DND-41 (cell line): ENCODE measurements around the gene TAS2R30.
"Not testable (repeated sequence)": the region's sequence is repeated elsewhere in the genome, so short reads cannot be mapped to it uniquely, and the experiment has no call there.

Source experiments
- ATAC-seq: fragments of 200-7000 bp; cut with Tn5 transposase; 3 replicates; pipeline ENCODE4 v1.9.1; 2021; ENCODE audit warnings: low read depth; ENCODE audit not compliant: insufficient read depth
- DNase-seq: peaks from one replicate; pipeline ENCODE4 v3.0.0-alpha.2; 2020
- H2AFZ ChIP-seq: 2 replicates; pipeline ENCODE4 v1.6.0; 2012; ENCODE audit warnings: low read depth, low read length
- H3K27ac ChIP-seq: 2 replicates; pipeline ENCODE4 v1.5.1; 2012; ENCODE audit warnings: low read length, inconsistent platforms
- H3K27me3 ChIP-seq: fragments of 200-600 bp; sonication (generic); 2 replicates; pipeline ENCODE4 v1.6.0; 2012; ENCODE audit warnings: low read length, mild to moderate bottlenecking, inconsistent platforms; ENCODE audit not compliant: insufficient read depth, poor library complexity
- H3K36me3 ChIP-seq: 2 replicates; pipeline ENCODE4 v1.5.1; 2012; ENCODE audit warnings: low read length, inconsistent platforms; ENCODE audit not compliant: insufficient read depth
- H3K4me1 ChIP-seq: 2 replicates; pipeline ENCODE4 v1.5.1; 2012; ENCODE audit warnings: mild to moderate bottlenecking, low read length; ENCODE audit not compliant: insufficient read depth
- H3K4me2 ChIP-seq: 2 replicates; pipeline ENCODE4 v1.6.0; 2012; ENCODE audit warnings: mild to moderate bottlenecking, moderate library complexity, low read length, inconsistent platforms; ENCODE audit not compliant: insufficient read depth
- H3K4me3 ChIP-seq, 2 experiments: fragments of 200-600 bp in 1 of 2; shearing (Covaris generic) in 1 of 2; 2 replicates each; pipeline ENCODE4 v1.5.1; 2012 to 2016; ENCODE audit warnings: inconsistent platforms in 2 of 2, low read length in 2 of 2, mild to moderate bottlenecking in 2 of 2, low read depth in 1 of 2, moderate library complexity in 1 of 2
- H3K79me2 ChIP-seq: 2 replicates; pipeline ENCODE4 v1.6.0; 2012; ENCODE audit warnings: low read length, inconsistent platforms; ENCODE audit not compliant: insufficient read depth
- H3K9ac ChIP-seq: 2 replicates; pipeline ENCODE4 v1.6.0; 2012; ENCODE audit warnings: low read depth, mild to moderate bottlenecking, inconsistent platforms, low read length, moderate library complexity
- H3K9me3 ChIP-seq: 2 replicates; pipeline ENCODE4 v1.5.1; 2012; ENCODE audit warnings: low read length, moderate library complexity, mild to moderate bottlenecking, inconsistent platforms; ENCODE audit not compliant: insufficient read depth, severe bottlenecking
- H4K20me1 ChIP-seq: 2 replicates; pipeline ENCODE4 v1.6.0; 2012; ENCODE audit warnings: low read length; ENCODE audit not compliant: insufficient read depth
- EZH2 ChIP-seq: IDR thresholded peaks from 3 replicates; pipeline ENCODE4 v1.6.1; 2012; ENCODE audit warnings: borderline replicate concordance, low read depth, mild to moderate bottlenecking, moderate library complexity, low read length, inconsistent platforms; ENCODE audit not compliant: severe bottlenecking
- TF ChIP-seq, protein P1 (sequence below): IDR thresholded peaks from 2 replicates; pipeline ENCODE4 v1.5.1; 2012; ENCODE audit warnings: borderline replicate concordance, low read length, moderate library complexity, mild to moderate bottlenecking; ENCODE audit not compliant: poor library complexity, severe bottlenecking; ENCODE audit errors: extremely low read depth

The TAS2R30 gene

GRCh38 chr12:11107719-11108118 lies 26.7 kb downstream of the TAS2R30 start:
- no peak overlapping the region for H3K4me2 ChIP-seq
- peaks cover 84% of the 10 kb centered on the region for H3K79me2 ChIP-seq
- no peaks in the 10 kb centered on the region for H3K4me1 ChIP-seq
- H3K4me3 ChIP-seq = no peak overlapping the region
- H4K20me1 ChIP-seq = peaks cover 15% of the 10 kb centered on the region
- H3K36me3 ChIP-seq = peaks cover 25% of the 10 kb centered on the region
- no peak overlapping the region for H2AFZ ChIP-seq
- H3K27me3 ChIP-seq = no peaks in the 10 kb centered on the region
- no peak for ATAC-seq
- H3K9ac ChIP-seq = no peak overlapping the region
- no peak for DNase-seq
- TF ChIP-seq, protein P1, sequence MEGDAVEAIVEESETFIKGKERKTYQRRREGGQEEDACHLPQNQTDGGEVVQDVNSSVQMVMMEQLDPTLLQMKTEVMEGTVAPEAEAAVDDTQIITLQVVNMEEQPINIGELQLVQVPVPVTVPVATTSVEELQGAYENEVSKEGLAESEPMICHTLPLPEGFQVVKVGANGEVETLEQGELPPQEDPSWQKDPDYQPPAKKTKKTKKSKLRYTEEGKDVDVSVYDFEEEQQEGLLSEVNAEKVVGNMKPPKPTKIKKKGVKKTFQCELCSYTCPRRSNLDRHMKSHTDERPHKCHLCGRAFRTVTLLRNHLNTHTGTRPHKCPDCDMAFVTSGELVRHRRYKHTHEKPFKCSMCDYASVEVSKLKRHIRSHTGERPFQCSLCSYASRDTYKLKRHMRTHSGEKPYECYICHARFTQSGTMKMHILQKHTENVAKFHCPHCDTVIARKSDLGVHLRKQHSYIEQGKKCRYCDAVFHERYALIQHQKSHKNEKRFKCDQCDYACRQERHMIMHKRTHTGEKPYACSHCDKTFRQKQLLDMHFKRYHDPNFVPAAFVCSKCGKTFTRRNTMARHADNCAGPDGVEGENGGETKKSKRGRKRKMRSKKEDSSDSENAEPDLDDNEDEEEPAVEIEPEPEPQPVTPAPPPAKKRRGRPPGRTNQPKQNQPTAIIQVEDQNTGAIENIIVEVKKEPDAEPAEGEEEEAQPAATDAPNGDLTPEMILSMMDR = no peak
- no peak for TF ChIP-seq EZH2
- H3K27ac ChIP-seq = no peak overlapping the region
- H3K9me3 ChIP-seq = peaks cover 3% of the 10 kb centered on the region

DNA sequence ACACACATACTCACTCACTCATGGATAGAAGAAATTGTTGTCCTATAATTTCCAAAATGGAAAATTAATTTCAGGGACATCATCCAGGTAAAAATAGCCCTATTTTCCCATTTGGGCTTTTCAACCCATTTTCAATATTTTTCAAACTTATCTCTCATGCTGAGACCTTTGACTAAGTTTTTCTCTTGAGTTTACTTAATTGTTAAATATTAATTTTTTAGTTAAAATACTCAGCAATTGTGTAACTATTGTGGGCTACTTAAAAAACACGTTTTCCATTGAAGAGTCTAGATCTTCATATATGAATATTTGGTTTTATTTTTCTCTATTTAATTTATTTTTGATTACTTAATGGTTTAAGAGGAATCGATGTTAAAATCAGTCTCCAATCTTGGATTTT lies 28.2 kb downstream of the TAS2R30 start:
- Histone ChIP-seq H3K9me3 (no peaks in the 10 kb centered on the region), H3K4me1 (no peaks in the 10 kb centered on the region), H3K9ac (no peak overlapping the region), H3K79me2 (peaks cover 74% of the 10 kb centered on the region), H4K20me1 (peaks cover 15% of the 10 kb centered on the region), H3K4me3 (no peak overlapping the region), H3K27ac (no peak overlapping the region), H3K36me3 (peaks cover 25% of the 10 kb centered on the region), H2AFZ (no peak overlapping the region), H3K27me3 (no peaks in the 10 kb centered on the region), H3K4me2 (no peak overlapping the region)
- ATAC-seq = no peak
- no peak for TF ChIP-seq EZH2
- TF ChIP-seq, protein P1 = no peak
- no peak for DNase-seq

DNA sequence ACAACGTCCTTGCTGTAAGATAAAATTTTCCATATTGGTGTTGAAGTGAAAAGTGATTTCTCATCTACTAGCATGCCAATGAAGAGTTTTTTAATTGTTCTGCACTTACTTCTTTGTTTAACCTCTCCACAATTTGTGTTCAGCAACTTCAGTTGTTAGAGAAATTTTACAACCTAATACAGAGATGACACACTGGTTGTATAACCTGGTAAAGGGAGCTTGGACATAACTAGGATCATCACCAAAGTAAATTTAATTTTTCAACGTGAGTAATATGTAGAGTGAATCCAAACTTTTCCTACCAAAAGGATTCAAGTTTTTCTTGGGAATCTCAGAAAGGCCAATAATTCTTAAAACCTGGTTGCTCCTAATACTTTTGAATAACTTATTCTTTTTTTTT lies 28.9 kb downstream of the TAS2R30 start:
- H3K36me3 ChIP-seq = peaks cover 28% of the 10 kb centered on the region
- ATAC-seq (no peak), DNase-seq (no peak)
- no peaks in the 10 kb centered on the region for H3K4me1 ChIP-seq
- H3K4me2 ChIP-seq = no peak overlapping the region
- no peaks in the 10 kb centered on the region for H3K27me3 ChIP-seq
- no peak overlapping the region for H3K27ac ChIP-seq
- TF ChIP-seq EZH2 = no peak
- TF ChIP-seq, protein P1 = no peak
- H3K9me3 ChIP-seq = no peaks in the 10 kb centered on the region
- peaks cover 74% of the 10 kb centered on the region for H3K79me2 ChIP-seq
- H3K9ac ChIP-seq = no peak overlapping the region
- peaks cover 15% of the 10 kb centered on the region for H4K20me1 ChIP-seq
- no peak overlapping the region for H2AFZ ChIP-seq
- no peak overlapping the region for H3K4me3 ChIP-seq

DNA sequence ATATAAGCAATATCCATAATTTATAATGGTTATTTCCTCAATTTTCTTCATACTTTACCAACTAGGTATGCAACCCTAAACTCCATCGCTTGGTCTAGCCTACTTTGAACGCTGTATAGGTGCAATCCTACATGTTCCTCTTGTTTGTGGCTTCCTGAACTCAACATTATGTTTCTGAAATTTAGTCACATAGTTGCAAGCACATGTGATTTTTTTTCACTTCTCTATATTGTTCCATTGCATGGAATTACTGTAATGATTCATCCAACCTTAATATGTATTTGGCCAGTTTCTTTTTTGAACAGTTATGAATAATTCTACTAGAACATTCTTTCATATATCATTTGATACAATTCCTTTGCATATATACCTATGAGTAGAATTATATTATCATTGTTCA lies 39.5 kb downstream of the TAS2R30 start:
- not testable (repeated sequence) for H3K9ac ChIP-seq, H3K27ac ChIP-seq, H4K20me1 ChIP-seq, H3K36me3 ChIP-seq, H2AFZ ChIP-seq, H3K4me2 ChIP-seq, DNase-seq, H3K4me1 ChIP-seq, H3K4me3 ChIP-seq, ATAC-seq, H3K27me3 ChIP-seq, H3K9me3 ChIP-seq
- H3K79me2 ChIP-seq = peaks cover 15% of the 10 kb centered on the region
